Activated CD8-positive, alpha-beta T cell treated with anti-CD3 and anti-CD28 coated beads for 36 hours (primary cell): Measurements from ENCODE around the gene LPP. TPM values are rescaled to one million over a fixed set of nuclear protein-coding genes. Genes with fewer than 3 reads are reported as not detected.

ENCODE experiments used
- ATAC-seq: fragments of 200-7000 bp; cut with Tn5 transposase; one replicate; pipeline ENCODE4 v1.10.0; 2021; ENCODE audit warnings: mild to moderate bottlenecking, moderate library complexity
- CTCF ChIA-PET: fragments of 350-600 bp; sonication (Branson Sonifier 250); formaldehyde crosslinking; loops from one replicate; lab custom pipeline; 2021; ENCODE audit warnings: antibody characterized with exemption; lab: Charles Lee
- POLR2A ChIA-PET: fragments of 350-600 bp; sonication (Branson Sonifier 250); formaldehyde crosslinking; loops from one replicate; lab custom pipeline; 2021; ENCODE audit warnings: antibody characterized with exemption; lab: Charles Lee
- DNase-seq: peaks from one replicate; pipeline ENCODE4 v3.0.0-alpha.2; 2020
- H3K27ac Mint-ChIP-seq: one replicate; pipeline ENCODE4 v1.8.0; 2021; ENCODE audit warnings: mild to moderate bottlenecking, mixed read lengths
- H3K27me3 Mint-ChIP-seq: one replicate; pipeline ENCODE4 v1.8.0; 2021; ENCODE audit warnings: mixed read lengths
- H3K36me3 Mint-ChIP-seq: one replicate; pipeline ENCODE4 v1.8.0; 2021; ENCODE audit warnings: low read depth, mixed read lengths
- H3K4me1 Mint-ChIP-seq: one replicate; pipeline ENCODE4 v1.8.0; 2021; ENCODE audit warnings: low read depth, mixed read lengths
- H3K4me3 Mint-ChIP-seq: one replicate; pipeline ENCODE4 v1.8.0; 2021; ENCODE audit warnings: mild to moderate bottlenecking, moderate library complexity, mixed read lengths
- H3K9me3 Mint-ChIP-seq: one replicate; pipeline ENCODE4 v1.8.0; 2021; ENCODE audit warnings: mixed read lengths
- CTCF ChIP-seq: fragments of 200-600 bp; IDR thresholded peaks from one replicate; pipeline ENCODE4 v1.8.0; 2022; ENCODE audit warnings: antibody characterized with exemption, mild to moderate bottlenecking
- intact Hi-C: fragments of 100-400 bp; cut with micrococcal nuclease; formaldehyde crosslinking; loops from one replicate; pipeline ENCODE4 v1.10.0; 2022
- total RNA-seq, 2 experiments: library from RNA; stranded (reverse); gene quantifications; one replicate each; pipeline ENCODE4 v1.2.3, GENCODE V29; 2021

Gene LPP
- total RNA-seq, 2 experiments from 2014 or later: 16.4 to 22.6 TPM

GRCh38 chr3:188152660-188153436 lies 1.1 kb upstream of the LPP start:
- POLR2A ChIA-PET: interaction anchor here (0.6 to 3.0 kb wide), 6 partner anchors 8 to 410 kb away, joined by 3 to 11 read pairs (median 5); partner anchors contain the start of gene BCL6
- peak; percentile 35 for DNase-seq
- CTCF ChIA-PET: interaction anchor here (1.1 to 2.2 kb wide), 6 partner anchors 13 to 415 kb away, joined by 3 to 13 read pairs (median 5); partner anchors contain the start of gene BCL6
- Mint-ChIP-seq H3K27ac (peak overlapping the region; percentile 40), H3K36me3 (peaks cover 3% of the 10 kb centered on the region), H3K4me1 (peaks cover 54% of the 10 kb centered on the region), H3K9me3 (peaks cover 6% of the 10 kb centered on the region), H3K27me3 (no peaks in the 10 kb centered on the region), H3K4me3 (peak overlapping the region; percentile 75)
- no peak for TF ChIP-seq CTCF
- no peak for ATAC-seq
- intact Hi-C loops: loop anchor here (10.0 kb wide), 1 partner anchor 228 kb away; no protein-coding TSS in a partner anchor

- DNase-seq: no peak
- CTCF ChIA-PET: interaction anchor here (1.1 to 2.2 kb wide), 6 partner anchors 13 to 415 kb away, joined by 3 to 13 read pairs (median 5); partner anchors contain the start of gene BCL6
- Mint-ChIP-seq H3K4me1 (peaks cover 52% of the 10 kb centered on the region), H3K27me3 (no peaks in the 10 kb centered on the region), H3K9me3 (peaks cover 6% of the 10 kb centered on the region), H3K36me3 (peaks cover 3% of the 10 kb centered on the region), H3K27ac (peak overlapping the region; percentile 40), H3K4me3 (peak overlapping the region; percentile 75)
- POLR2A ChIA-PET: interaction anchor here (0.6 to 3.0 kb wide), 8 partner anchors 11 to 414 kb away, joined by 3 to 11 read pairs (median 4); partner anchors contain the start of gene BCL6
- no peak for TF ChIP-seq CTCF
- ATAC-seq: peak; percentile 8
- intact Hi-C loops: loop anchor here (10.0 kb wide), 1 partner anchor 229 kb away; no protein-coding TSS in a partner anchor
Measured at GRCh38 chr3:188153437-188154013, 432 bp upstream of the LPP start.

GRCh38 chr3:188154809-188155574 lies 1.0 kb downstream of the LPP start:
- TF ChIP-seq CTCF: no peak
- Mint-ChIP-seq H3K27ac (peak overlapping the region; percentile 92), H3K27me3 (no peaks in the 10 kb centered on the region), H3K9me3 (no peaks in the 10 kb centered on the region), H3K4me3 (peak overlapping the region; percentile 75), H3K4me1 (peaks cover 60% of the 10 kb centered on the region), H3K36me3 (peaks cover 3% of the 10 kb centered on the region)
- DNase-seq (no peak), ATAC-seq (no peak)
- ChIA-PET POLR2A (interaction anchor here (0.6 to 3.0 kb wide), 8 partner anchors 9 to 415 kb away, joined by 3 to 11 read pairs (median 5); no protein-coding TSS in a partner anchor), CTCF (interaction anchor here (0.6 to 1.1 kb wide), 5 partner anchors 121 to 414 kb away, joined by 3 to 7 read pairs (median 4); no protein-coding TSS in a partner anchor)
- intact Hi-C loops: loop anchor here (5.0 to 10.0 kb wide), 2 partner anchors 230 to 413 kb away; no protein-coding TSS in a partner anchor

- POLR2A ChIA-PET: no interaction called here
- H3K27me3 Mint-ChIP-seq: no peaks in the 10 kb centered on the region
- intact Hi-C loops: loop anchor here (5.0 to 10.0 kb wide), 2 partner anchors 231 to 414 kb away; no protein-coding TSS in a partner anchor
- TF ChIP-seq CTCF: no peak
- H3K4me3 Mint-ChIP-seq: peak overlapping the region; percentile 75
- CTCF ChIA-PET: interaction anchor here (1.0 kb wide), 1 partner anchor 415 kb away, joined by 4 read pairs; no protein-coding TSS in a partner anchor
- H3K27ac Mint-ChIP-seq: peak overlapping the region; percentile 92
- H3K9me3 Mint-ChIP-seq: no peaks in the 10 kb centered on the region
- peak; percentile 25 for ATAC-seq
- peaks cover 9% of the 10 kb centered on the region for H3K36me3 Mint-ChIP-seq
- peak; percentile 49 for DNase-seq
- peaks cover 63% of the 10 kb centered on the region for H3K4me1 Mint-ChIP-seq
Measured at GRCh38 chr3:188156056-188156455, 2.1 kb downstream of the LPP start.
